Tibial nerve (tissue), 4 donors: Measurements from ENCODE around the gene YY1. TPM values are rescaled to one million over a fixed set of nuclear protein-coding genes. Genes with fewer than 3 reads are reported as not detected.
A peak's percentile ranks its signal among the peaks of the same experiment; 100 is the strongest.

Experiments
- DNase-seq, 2 donors: peaks; one replicate each; pipeline ENCODE4 v3.0.0-alpha.2; 2019; ENCODE audit warnings: low spot score in 2 of 2
- H3K27ac ChIP-seq, 4 donors: fragments of 200-600 bp; sonication (generic) in 3 of 4; one replicate each; pipeline ENCODE4 v1.5.1; 2017 to 2019; ENCODE audit warnings: mild to moderate bottlenecking in 1 of 4
- H3K27me3 ChIP-seq, 2 donors: fragments of 200-600 bp; sonication (generic) in 1 of 2; one replicate each; pipeline versions ENCODE4 v1.5.1 to v1.6.0; 2017 to 2019
- H3K36me3 ChIP-seq, 3 donors: fragments of 200-600 bp; sonication (generic); one replicate each; pipeline ENCODE4 v1.5.1; 2018 to 2019
- H3K4me1 ChIP-seq, 4 donors: fragments of 200-600 bp; sonication (generic) in 3 of 4; one replicate each; pipeline ENCODE4 v1.5.1; 2017 to 2019
- H3K4me3 ChIP-seq, 4 donors: fragments of 200-600 bp; sonication (generic) in 3 of 4; one replicate each; pipeline ENCODE4 v1.5.1; 2017 to 2019; ENCODE audit warnings: mild to moderate bottlenecking in 1 of 4, moderate library complexity in 1 of 4
- H3K9me3 ChIP-seq, 4 donors: fragments of 200-600 bp; sonication (generic) in 3 of 4; one replicate each; pipeline ENCODE4 v1.5.1; 2017 to 2019
- CTCF ChIP-seq, 5 experiments: fragments of 200-600 bp in 3 of 5; fragments of 450-650 bp in 2 of 5; sonication (generic) in 3 of 5; IDR thresholded peaks; one replicate each; pipeline ENCODE4 v1.5.1; 2016 to 2019; ENCODE audit warnings: antibody characterized with exemption in 5 of 5, mild to moderate bottlenecking in 3 of 5, moderate library complexity in 2 of 5
- EP300 ChIP-seq, 2 donors: sonication (generic); formaldehyde crosslinking; IDR thresholded peaks; one replicate each; pipeline ENCODE4 v1.6.1; 2017; ENCODE audit warnings: antibody characterized with exemption in 2 of 2, mild to moderate bottlenecking in 1 of 2
- POLR2A ChIP-seq, 2 donors: fragments of 450-650 bp; IDR thresholded peaks; one replicate each; pipeline ENCODE4 v1.6.1; 2017; ENCODE audit warnings: antibody characterized with exemption in 2 of 2, mild to moderate bottlenecking in 2 of 2, moderate library complexity in 2 of 2
- WGBS, 2 donors: methylation state at CpG; one replicate each; pipeline ENCODE4 v1.1.5; 2018; 5-methylcytosine and 5-hydroxymethylcytosine counted together
- total RNA-seq, 4 donors: library from RNA; depleted of rRNA; stranded (reverse); fragments of >200 nt; gene quantifications; one replicate each; pipeline ENCODE4 v1.1.0, GENCODE V29; 2016

YY1 gene
- total RNA-seq, 4 donors from 2014 or later, result 55.9 to 60.3 (median 58.7) TPM

DNA sequence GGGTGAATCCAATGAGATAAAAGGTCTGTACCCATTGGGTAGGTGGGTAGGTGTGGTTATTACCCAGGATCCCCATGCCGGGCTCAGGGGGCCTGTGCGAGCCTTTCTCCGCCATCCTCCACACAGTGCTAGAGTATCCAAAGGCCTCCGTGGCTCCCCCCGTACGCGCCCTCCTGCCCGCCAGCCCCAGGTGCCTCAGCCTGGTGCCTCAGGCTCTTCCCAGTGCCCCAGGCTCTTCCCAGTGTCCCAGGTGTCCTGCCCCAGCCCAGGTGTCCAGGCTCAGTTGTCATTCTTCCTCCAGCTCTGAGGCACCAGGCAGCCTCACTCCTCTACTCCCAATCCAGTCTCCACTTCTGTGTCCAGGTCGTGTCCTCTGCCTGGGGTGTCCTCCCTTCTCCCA is 27.6 kb upstream of the YY1 start:
- WGBS, 2 donors, result 90 to 96% methylated on average over 9 of the region's 9 CpGs

GRCh38 chr14:100211893-100212292 is 27.1 kb upstream of the YY1 start:
- H3K9me3 ChIP-seq, result no peaks in the 10 kb centered on the region
- WGBS, 2 donors, result 94 to 95% methylated on average over 7 of the region's 7 CpGs
- no peak for DNase-seq

More for the DNA sequence above, 27.6 kb upstream of the YY1 start:
- H3K9me3 ChIP-seq, result no peaks in the 10 kb centered on the region
- TF ChIP-seq POLR2A (IDR thresholded peaks at IDR 0.05) (no peak), EP300 (IDR thresholded peaks at IDR 0.05) (no peak), CTCF (IDR thresholded peaks at IDR 0.05) (no peak)
- H3K27ac ChIP-seq, result no peak overlapping the region
- no peak for DNase-seq
- peaks cover 0 to 4% (median 0%) of the 10 kb centered on the region in 3 donors for H3K36me3 ChIP-seq
- H3K4me3 ChIP-seq, result no peak overlapping the region
- H3K4me1 ChIP-seq, result peaks cover 0 to 19% (median 7%) of the 10 kb centered on the region in 4 donors
- H3K27me3 ChIP-seq, result no peaks in the 10 kb centered on the region

DNA sequence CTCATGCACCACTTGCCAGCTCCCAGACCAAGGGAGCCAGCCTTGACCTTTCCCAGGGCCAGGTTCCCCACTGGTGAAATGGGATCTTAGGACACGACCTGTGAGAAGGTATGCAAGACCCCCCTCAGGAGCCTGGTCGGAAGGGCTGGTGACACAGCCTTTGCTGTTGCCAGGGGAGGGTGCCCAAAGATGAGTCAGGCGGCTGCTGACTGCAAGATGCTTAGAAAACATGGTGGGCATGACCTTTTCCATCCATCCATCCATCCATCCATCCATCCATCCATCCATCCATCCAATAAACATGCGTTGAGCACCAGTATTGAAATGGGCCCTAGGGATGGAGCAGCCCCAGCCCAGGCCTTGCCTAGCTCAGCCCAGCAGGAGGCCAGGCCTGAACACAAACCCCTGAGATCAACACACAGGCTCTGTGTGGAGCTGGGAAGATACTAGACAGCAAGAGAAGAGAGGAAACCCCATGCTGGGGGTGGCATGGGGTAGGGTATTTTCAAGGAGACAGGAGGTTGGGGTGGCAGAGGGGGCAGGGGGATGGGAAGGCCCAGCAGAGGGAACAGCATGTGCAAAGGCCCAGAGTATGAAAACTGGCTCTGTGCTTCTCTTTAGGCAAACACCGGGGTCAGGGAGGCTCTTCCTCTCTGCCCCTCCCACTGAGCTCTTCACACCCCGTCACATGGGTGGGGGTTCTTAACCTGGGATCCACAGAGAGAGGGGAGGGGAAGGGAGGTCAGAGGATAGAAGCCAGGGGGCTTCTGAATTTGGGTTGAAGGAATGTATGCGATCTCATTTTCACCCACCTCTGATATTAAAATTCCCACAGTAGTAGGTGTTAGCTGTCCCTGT is 26.2 kb upstream of the YY1 start:
- peak overlapping the region in 2 of 4 donors; percentile 92 to 99 for H3K27ac ChIP-seq
- H3K4me3 ChIP-seq, result no peak overlapping the region
- H3K4me1 ChIP-seq, result peaks cover 0 to 19% (median 7%) of the 10 kb centered on the region in 4 donors
- TF ChIP-seq EP300 (IDR thresholded peaks at IDR 0.05) (no peak), CTCF (IDR thresholded peaks at IDR 0.05) (no peak), POLR2A (IDR thresholded peaks at IDR 0.05) (no peak)
- no peaks in the 10 kb centered on the region for H3K27me3 ChIP-seq
- no peak for DNase-seq
- no peaks in the 10 kb centered on the region for H3K9me3 ChIP-seq
- no peaks in the 10 kb centered on the region for H3K36me3 ChIP-seq
- WGBS, 2 donors, result 94 to 96% methylated on average over 6 to 7 of the region's 7 CpGs

More at GRCh38 chr14:100211893-100212292, 27.1 kb upstream of the YY1 start:
- peaks cover 0 to 3% (median 0%) of the 10 kb centered on the region in 3 donors for H3K36me3 ChIP-seq
- peaks cover 0 to 19% (median 7%) of the 10 kb centered on the region in 4 donors for H3K4me1 ChIP-seq
- no peak for TF ChIP-seq EP300 (IDR thresholded peaks at IDR 0.05)
- TF ChIP-seq POLR2A (IDR thresholded peaks at IDR 0.05), result no peak
- no peak for TF ChIP-seq CTCF (IDR thresholded peaks at IDR 0.05)
- no peak overlapping the region for H3K4me3 ChIP-seq
- H3K27me3 ChIP-seq, result no peaks in the 10 kb centered on the region
- H3K27ac ChIP-seq, result no peak overlapping the region

DNA sequence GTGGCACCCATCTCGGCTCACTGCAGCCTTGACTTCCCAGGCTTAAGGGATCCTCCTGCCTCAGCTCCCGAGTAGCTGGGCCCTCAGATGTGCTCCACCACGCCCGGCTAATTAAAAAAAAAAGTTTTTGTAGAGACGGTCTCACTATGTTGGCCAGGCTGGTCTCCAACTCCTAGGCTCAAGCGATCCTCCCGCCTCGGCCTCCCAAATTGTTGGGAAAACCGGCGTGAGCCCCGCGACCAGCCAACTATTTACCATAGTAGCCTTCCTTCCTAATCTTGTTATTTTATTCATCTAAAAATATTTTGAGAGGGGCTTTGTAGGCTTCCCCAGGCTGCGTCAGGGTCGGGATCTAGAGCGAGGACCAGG is 25.4 kb upstream of the YY1 start:
- Histone ChIP-seq H3K4me3 (peak overlapping the region; percentile 60 to 95 (median 86)), H3K27me3 (no peaks in the 10 kb centered on the region), H3K9me3 (no peaks in the 10 kb centered on the region), H3K4me1 (peaks cover 0 to 19% (median 7%) of the 10 kb centered on the region in 4 donors), H3K27ac (peak overlapping the region; percentile 87 to 99 (median 94)), H3K36me3 (no peaks in the 10 kb centered on the region)
- TF ChIP-seq CTCF (IDR thresholded peaks at IDR 0.05) (no peak), EP300 (IDR thresholded peaks at IDR 0.05) (no peak), POLR2A (IDR thresholded peaks at IDR 0.05) (no peak)
- 44 to 55% methylated on average over 15 of the region's 15 CpGs for WGBS, 2 donors
- DNase-seq, result no peak
